ENCODE data around the gene SCAMP4. TPM values are rescaled to one million over a fixed set of nuclear protein-coding genes. Genes with fewer than 3 reads are reported as not detected.

SCAMP4 gene
- total RNA-seq, 1 donor from 2014 or later = 26.2 TPM

Other genes starting within 250 kb of the SCAMP4 start
- gene ONECUT3, start 151.9 kb upstream of the SCAMP4 start, total RNA-seq = not detected in 2 replicates
- gene ATP8B3, start 93.1 kb upstream of the SCAMP4 start, total RNA-seq = 0.92 and 3.3 TPM in 2 replicates
- gene REXO1, start 56.9 kb upstream of the SCAMP4 start, total RNA-seq = 6.5 and 6.8 TPM in 2 replicates
- gene KLF16, start 41.8 kb upstream of the SCAMP4 start, total RNA-seq = 7.0 and 9.8 TPM in 2 replicates
- gene ABHD17A, start 19.9 kb upstream of the SCAMP4 start, total RNA-seq = 77.4 and 128 TPM in 2 replicates
- gene ADAT3, start within 50 bp of the SCAMP4 start, total RNA-seq = 2.4 and 3.1 TPM in 2 replicates
- gene CSNK1G2, start 35.8 kb downstream of the SCAMP4 start, total RNA-seq = 88.6 and 107 TPM in 2 replicates
- gene BTBD2, start 110.3 kb downstream of the SCAMP4 start, total RNA-seq = 52.9 and 61.7 TPM in 2 replicates
- 85.2 and 170 TPM in 2 replicates for gene MKNK2, start 145.8 kb downstream of the SCAMP4 start, total RNA-seq
- gene MOB3A, start 190.9 kb downstream of the SCAMP4 start, total RNA-seq = 18.7 and 25.5 TPM in 2 replicates
- 0.46 and 0.74 TPM in 2 replicates for gene IZUMO4, start 191.5 kb downstream of the SCAMP4 start, total RNA-seq
- gene AP3D1, start 246.2 kb downstream of the SCAMP4 start, total RNA-seq = 90.9 and 100 TPM in 2 replicates